Measurements from ENCODE around the gene SGMS1. TPM values are rescaled to one million over a fixed set of nuclear protein-coding genes. Genes with fewer than 3 reads are reported as not detected.

SGMS1 gene
- polyA plus RNA-seq, 1 donor (not counting 4 experiments of a cell fraction or from before 2014, with no cell fraction given): 18.3 TPM

DNA sequence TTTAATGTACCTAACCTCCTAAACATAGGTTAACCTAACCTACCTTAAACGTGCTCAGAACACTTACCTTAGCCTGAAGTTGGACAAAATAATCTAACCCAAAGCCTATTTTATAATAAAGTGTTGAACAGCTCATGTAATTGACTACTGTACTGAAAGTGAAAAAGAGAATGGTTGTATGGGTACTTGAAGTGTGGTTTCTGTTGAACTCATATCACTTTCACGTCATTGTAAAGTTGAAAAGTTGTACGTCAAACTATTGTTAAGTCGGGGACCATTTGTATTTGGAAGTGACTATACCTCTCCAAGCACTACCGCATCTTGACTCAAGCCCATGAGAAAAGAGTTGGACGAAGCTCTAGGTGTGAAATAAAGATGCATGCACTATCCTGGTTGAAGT is 334.6 kb downstream of the SGMS1 start:
- no peaks in the 10 kb centered on the region for H4K20me1 ChIP-seq (ENCODE audit: control insufficient read depth, extremely low read depth, insufficient read depth, low read length)
- H3K9ac ChIP-seq (ENCODE audit: control insufficient read depth, extremely low read depth, insufficient read depth, low read length): no peak overlapping the region
- no peak for DNase-seq (ENCODE audit: low read depth, low spot score)
- H2AFZ ChIP-seq (ENCODE audit: control insufficient read depth, low read length): no peak overlapping the region
- no peak overlapping the region for H3K4me3 ChIP-seq (ENCODE audit: control insufficient read depth in 2 of 3, extremely low read depth in 1 of 3, insufficient read depth in 2 of 3, low read depth in 1 of 3, low read length in 3 of 3)
- dilution Hi-C loops (cut with MboI; ENCODE audit: extremely low pct_ligation_motif_present, low sequenced_read_pairs): no loop called here
- H3K27ac ChIP-seq (ENCODE audit: control insufficient read depth, insufficient read depth, low read length): no peak overlapping the region
- H3K27me3 ChIP-seq (ENCODE audit: control insufficient read depth, extremely low read depth, insufficient read depth, low read length): no peaks in the 10 kb centered on the region
- H3K9me1 ChIP-seq (ENCODE audit: control insufficient read depth, extremely low read depth, insufficient read depth, low read length): no peaks in the 10 kb centered on the region
- H3K4me2 ChIP-seq (ENCODE audit: control insufficient read depth, extremely low read depth, insufficient read depth, low read depth, low read length): no peak overlapping the region
- no peaks in the 10 kb centered on the region for H3K9me3 ChIP-seq (ENCODE audit: control insufficient read depth, low read depth, low read length)
- H3K79me2 ChIP-seq (ENCODE audit: control insufficient read depth, insufficient read depth, low read length): no peaks in the 10 kb centered on the region
- H3K4me1 ChIP-seq (ENCODE audit: control insufficient read depth, extremely low read depth, insufficient read depth, low read length): no peaks in the 10 kb centered on the region
- TF ChIP-seq EZH2 (IDR thresholded peaks at IDR 0.05; ENCODE audit: low read length): no peak
- TF ChIP-seq CTCF (optimal IDR thresholded peaks at IDR 0.05 in 1 of 3, IDR thresholded peaks at IDR 0.05 in 1 of 3, conservative IDR thresholded peaks at IDR 0.05 in 1 of 3; ENCODE audit: extremely low read depth in 1 of 3, insufficient read depth in 2 of 3, low read length in 3 of 3): no peak
- H3K36me3 ChIP-seq (ENCODE audit: control insufficient read depth in 2 of 2, extremely low read depth in 1 of 2, insufficient read depth in 2 of 2, low read length in 2 of 2): no peaks in the 10 kb centered on the region
- no peak for FAIRE-seq

DNA sequence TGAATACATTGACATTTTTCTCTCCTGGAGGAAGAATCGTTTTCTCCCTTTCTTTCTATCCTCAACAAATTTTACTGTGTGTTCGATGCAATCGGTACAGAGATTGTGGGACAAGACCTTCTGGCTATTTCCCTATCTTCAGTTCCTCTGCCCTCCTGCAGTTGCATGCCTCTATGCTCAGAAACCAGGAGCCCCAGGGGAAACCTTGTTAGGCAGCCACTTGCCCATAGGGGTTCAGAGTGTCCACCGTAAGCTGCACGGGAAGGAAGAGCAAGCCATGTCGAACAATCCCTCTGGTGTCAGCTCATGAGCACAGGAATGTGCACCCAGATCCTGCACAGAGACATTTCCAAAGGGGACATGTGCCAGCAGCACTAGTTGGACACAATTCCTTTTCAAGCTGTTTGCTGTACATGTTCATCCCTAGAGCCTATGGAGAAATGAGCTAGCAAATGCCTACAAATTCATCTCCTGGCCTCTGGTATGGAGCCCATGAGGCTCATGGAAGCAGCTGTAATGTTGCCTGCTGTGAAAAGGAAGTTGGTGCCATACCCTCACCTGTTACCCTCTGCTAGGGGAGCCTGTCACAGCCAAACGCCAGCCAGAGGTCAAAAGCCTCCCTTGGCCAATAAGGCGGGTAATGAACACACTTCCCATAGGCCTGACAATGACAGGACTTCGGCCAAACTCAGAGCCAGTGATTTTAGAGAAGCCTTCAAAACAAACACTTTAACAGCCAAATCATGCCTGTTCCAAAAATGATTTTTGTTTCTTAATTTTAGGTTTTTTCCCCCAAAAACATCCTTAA is 336.6 kb downstream of the SGMS1 start:
- DNase-seq (ENCODE audit: low read depth, low spot score) (no peak), FAIRE-seq (no peak)
- Histone ChIP-seq H3K27me3 (ENCODE audit: control insufficient read depth, extremely low read depth, insufficient read depth, low read length) (no peaks in the 10 kb centered on the region), H3K79me2 (ENCODE audit: control insufficient read depth, insufficient read depth, low read length) (no peaks in the 10 kb centered on the region), H3K4me3 (ENCODE audit: control insufficient read depth in 2 of 3, extremely low read depth in 1 of 3, insufficient read depth in 2 of 3, low read depth in 1 of 3, low read length in 3 of 3) (no peak overlapping the region), H3K9me3 (ENCODE audit: control insufficient read depth, low read depth, low read length) (no peaks in the 10 kb centered on the region), H3K27ac (ENCODE audit: control insufficient read depth, insufficient read depth, low read length) (no peak overlapping the region), H3K9ac (ENCODE audit: control insufficient read depth, extremely low read depth, insufficient read depth, low read length) (no peak overlapping the region), H3K9me1 (ENCODE audit: control insufficient read depth, extremely low read depth, insufficient read depth, low read length) (no peaks in the 10 kb centered on the region), H2AFZ (ENCODE audit: control insufficient read depth, low read length) (no peak overlapping the region), H4K20me1 (ENCODE audit: control insufficient read depth, extremely low read depth, insufficient read depth, low read length) (no peaks in the 10 kb centered on the region), H3K4me2 (ENCODE audit: control insufficient read depth, extremely low read depth, insufficient read depth, low read depth, low read length) (no peak overlapping the region), H3K4me1 (ENCODE audit: control insufficient read depth, extremely low read depth, insufficient read depth, low read length) (no peaks in the 10 kb centered on the region), H3K36me3 (ENCODE audit: control insufficient read depth in 2 of 2, extremely low read depth in 1 of 2, insufficient read depth in 2 of 2, low read length in 2 of 2) (no peaks in the 10 kb centered on the region)
- dilution Hi-C loops (cut with MboI; ENCODE audit: extremely low pct_ligation_motif_present, low sequenced_read_pairs): no loop called here
- TF ChIP-seq EZH2 (IDR thresholded peaks at IDR 0.05; ENCODE audit: low read length) (no peak), CTCF (optimal IDR thresholded peaks at IDR 0.05 in 1 of 3, IDR thresholded peaks at IDR 0.05 in 1 of 3, conservative IDR thresholded peaks at IDR 0.05 in 1 of 3; ENCODE audit: extremely low read depth in 1 of 3, insufficient read depth in 2 of 3, low read length in 3 of 3) (no peak)
